Left lung (tissue), 10 donors: ENCODE data around the gene COL17A1. TPM values are rescaled to one million over a fixed set of nuclear protein-coding genes. Genes with fewer than 3 reads are reported as not detected.

Experiments used
- ATAC-seq: fragments of 200-7000 bp; cut with Tn5 transposase; one replicate; pipeline ENCODE4 v1.9.1; 2020; ENCODE audit warnings: moderate library complexity
- DNase-seq, 4 donors: peaks; one replicate each; pipeline ENCODE4 v3.0.0-alpha.2; 2013 to 2020
- H3K27ac ChIP-seq, 2 donors: fragments of 200-600 bp; sonication (generic) in 1 of 2; one replicate each; pipeline versions ENCODE4 v1.5.0 to v1.8.0; 2020 to 2021
- H3K27me3 ChIP-seq, 2 donors: fragments of 200-600 bp; sonication (generic) in 1 of 2; one replicate each; pipeline versions ENCODE4 v1.5.0 to v1.8.0; 2020 to 2021
- H3K36me3 ChIP-seq, 2 donors: fragments of 200-600 bp; sonication (generic) in 1 of 2; one replicate each; pipeline versions ENCODE4 v1.5.0 to v1.8.0; 2020 to 2021
- H3K4me1 ChIP-seq, 2 donors: fragments of 200-600 bp; one replicate each; pipeline ENCODE4 v1.8.0; 2021
- H3K4me3 ChIP-seq, 2 donors: fragments of 200-600 bp; sonication (generic) in 1 of 2; one replicate each; pipeline versions ENCODE4 v1.5.0 to v1.8.0; 2020 to 2021; ENCODE audit warnings: mild to moderate bottlenecking in 1 of 2
- H3K9me3 ChIP-seq, 2 donors: fragments of 200-600 bp; sonication (generic) in 1 of 2; one replicate each; pipeline versions ENCODE4 v1.5.0 to v1.8.0; 2020 to 2021
- CTCF ChIP-seq, 2 donors: fragments of 200-600 bp; sonication (generic) in 1 of 2; IDR thresholded peaks; one replicate each; pipeline versions ENCODE4 v1.5.0 to v1.8.0; 2021; ENCODE audit warnings: antibody characterized with exemption in 2 of 2
- intact Hi-C, 2 donors: fragments of 100-400 bp; cut with DNase I; formaldehyde crosslinking; loops; one replicate each; pipeline versions ENCODE4 v1.11.2 to v1.14.2; 2022
- polyA plus RNA-seq, 6 donors: library from polyadenylated mRNA; unstranded; fragments of 120-200 nt; gene quantifications; one replicate each; pipeline ENCODE4 v1.2.1, GENCODE V29; 2013; ENCODE audit not compliant: insufficient read length in 6 of 6
- total RNA-seq, 2 donors: library from RNA; stranded (reverse); fragmentation: NEBNext Ultra II Directional; extraction: Animal tissue kit (Norgen Biotek cat#: 25700); gene quantifications; one replicate each; pipeline ENCODE4 v1.2.1, GENCODE V29; 2021
- donor health status: DM: no; HTN: yes; CAD: no.
- donor health status: DM: no; HTN: no; CAD: no.

COL17A1 gene
- total and polyA plus RNA-seq, 8 donors = 0.32 to 43.4 (median 0.71) TPM

DNA sequence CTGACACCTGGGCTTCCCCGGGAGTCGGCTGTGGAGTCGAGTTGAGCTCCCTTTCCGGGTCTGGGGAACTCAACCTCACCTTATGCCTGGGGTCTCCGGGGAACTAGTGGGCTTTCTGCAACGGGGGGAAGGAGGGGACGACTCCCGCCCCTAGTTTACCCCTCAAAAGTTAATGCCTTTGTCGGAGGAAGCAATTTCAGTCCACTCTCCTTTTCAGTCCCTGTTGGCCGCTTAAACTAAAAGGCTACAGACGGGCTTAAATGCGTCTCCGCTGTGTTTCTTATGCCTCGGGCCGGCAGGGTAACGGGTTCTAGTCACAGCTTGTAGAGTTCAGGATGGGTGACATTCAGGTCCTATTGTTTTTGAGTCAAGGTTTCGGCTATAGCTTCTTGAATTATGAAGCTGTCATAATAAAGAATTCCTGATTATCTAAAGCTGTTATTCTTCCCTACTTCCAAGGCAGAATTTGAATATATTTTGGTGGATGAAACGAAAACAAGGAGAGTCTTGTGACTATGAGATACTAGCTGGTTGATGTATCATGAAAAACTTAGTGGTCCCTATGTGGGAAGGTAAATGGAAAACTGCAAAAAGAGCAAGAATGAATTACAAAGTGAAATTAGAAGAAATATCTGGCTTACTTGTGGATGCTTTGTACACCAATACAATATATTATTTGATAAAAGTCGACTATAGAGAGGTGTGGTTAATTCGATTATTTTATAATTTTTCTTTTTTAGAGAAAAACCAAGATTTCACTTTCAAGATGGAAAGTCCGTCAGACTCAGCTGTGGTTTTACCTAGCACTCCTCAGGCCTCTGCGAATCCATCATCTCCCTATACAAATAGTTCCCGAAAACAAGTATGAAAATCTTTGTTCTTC lies 36.8 kb upstream of the COL17A1 start:
- H3K4me1 ChIP-seq = peaks cover 4 to 23% of the 10 kb centered on the region in 2 donors
- no peak for TF ChIP-seq CTCF (IDR thresholded peaks at IDR 0.05)
- intact Hi-C loops = loop anchor here in 1 of 2 donors (10.0 kb wide), 2 partner anchors 78 to 148 kb away; no protein-coding TSS in a partner anchor
- DNase-seq (no peak), ATAC-seq (no peak)
- peaks cover 0 to 5% of the 10 kb centered on the region in 2 donors for H3K36me3 ChIP-seq
- peak overlapping the region; percentile 98 to 100 for H3K27ac ChIP-seq
- no peaks in the 10 kb centered on the region for H3K9me3 ChIP-seq
- H3K27me3 ChIP-seq = no peaks in the 10 kb centered on the region
- peak overlapping the region; percentile 61 to 68 for H3K4me3 ChIP-seq

- Histone ChIP-seq H3K4me3 (peak within 1 kb of the TSS; percentile 61 to 68), H3K27me3 (no peaks in the 10 kb centered on the region), H3K9me3 (no peaks in the 10 kb centered on the region), H3K4me1 (peaks cover 4 to 23% of the 10 kb centered on the region in 2 donors), H3K36me3 (peaks cover 0 to 5% of the 10 kb centered on the region in 2 donors), H3K27ac (peak within 1 kb of the TSS; percentile 98 to 100)
- intact Hi-C loops = loop anchor here in 1 of 2 donors (10.0 kb wide), 2 partner anchors 77 to 147 kb away; no protein-coding TSS in a partner anchor
- peak; percentile 99 to 100 (median 99) for DNase-seq
- peak in 1 of 2 donors; percentile 66 for TF ChIP-seq CTCF (IDR thresholded peaks at IDR 0.05)
- ATAC-seq = peak; percentile 91
Observed at GRCh38 chr10:104121485-104122224, 36.0 kb upstream of the COL17A1 start, which contains the start of gene SFR1. SFR1 (plus strand) TSS chr10:104122171; CDS start chr10:104122184, 13 bp downstream.

DNA sequence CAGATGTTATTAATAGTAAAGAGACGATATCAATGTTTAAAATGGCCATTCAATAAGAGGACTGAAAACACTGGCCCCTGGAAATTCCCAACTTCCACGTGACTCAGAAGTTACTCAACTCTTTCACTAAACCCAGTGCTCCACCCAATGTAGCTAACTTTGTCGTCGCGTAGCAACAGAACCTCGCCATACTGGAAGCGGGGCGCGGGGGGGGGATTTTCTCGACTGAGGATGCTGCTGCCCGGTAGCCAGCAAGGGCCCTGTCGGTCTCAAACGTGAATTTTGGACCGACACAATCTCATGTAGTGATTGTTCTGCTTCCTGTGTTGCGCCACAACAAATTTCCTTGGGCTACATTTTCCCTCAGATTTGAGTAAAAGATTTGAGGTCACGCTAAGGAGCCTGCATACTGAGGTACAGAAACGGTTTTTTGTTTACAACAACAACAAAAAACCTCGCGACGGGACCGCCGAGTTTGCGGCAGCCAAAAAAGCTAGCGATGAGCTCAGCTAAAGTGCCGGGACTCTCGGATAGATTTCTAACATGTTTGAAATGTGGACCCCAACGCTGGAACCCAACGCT lies 35.3 kb upstream of the COL17A1 start:
- DNase-seq (peak; percentile 93 to 96 (median 94)), ATAC-seq (peak; percentile 74)
- TF ChIP-seq CTCF (IDR thresholded peaks at IDR 0.05) = no peak
- H3K4me1 ChIP-seq = peaks cover 4 to 23% of the 10 kb centered on the region in 2 donors
- H3K4me3 ChIP-seq = peak overlapping the region; percentile 39 to 61
- H3K9me3 ChIP-seq = no peaks in the 10 kb centered on the region
- peak overlapping the region; percentile 98 to 100 for H3K27ac ChIP-seq
- intact Hi-C loops = loop anchor here in 1 of 2 donors (10.0 kb wide), 2 partner anchors 76 to 146 kb away; no protein-coding TSS in a partner anchor
- H3K36me3 ChIP-seq = peaks cover 0 to 5% of the 10 kb centered on the region in 2 donors
- H3K27me3 ChIP-seq = no peaks in the 10 kb centered on the region

DNA sequence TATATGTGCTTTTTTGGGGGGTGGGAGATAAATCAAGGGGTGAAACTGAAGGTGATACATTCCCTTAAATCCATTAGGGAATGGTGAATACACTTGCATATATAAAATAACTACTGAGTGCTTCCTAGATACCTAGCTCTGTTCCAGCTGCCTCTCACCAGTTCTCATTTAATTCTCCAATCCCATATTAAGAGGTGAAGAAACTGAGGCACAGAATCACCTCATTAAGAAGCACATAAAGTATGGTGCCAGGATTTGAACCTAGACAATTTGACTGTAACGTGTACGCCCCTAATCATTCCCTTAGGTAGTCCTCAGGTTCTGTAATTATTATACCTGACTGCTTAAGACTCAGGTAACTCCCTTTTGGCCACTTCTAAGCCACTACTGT lies 34.8 kb upstream of the COL17A1 start:
- Histone ChIP-seq H3K9me3 (no peaks in the 10 kb centered on the region), H3K27ac (peak overlapping the region; percentile 98 to 100), H3K36me3 (peaks cover 0 to under 1% of the 10 kb centered on the region in 2 donors), H3K27me3 (no peaks in the 10 kb centered on the region), H3K4me3 (peak overlapping the region in 1 of 2 donors; percentile 61), H3K4me1 (peaks cover 4 to 23% of the 10 kb centered on the region in 2 donors)
- TF ChIP-seq CTCF (IDR thresholded peaks at IDR 0.05) = no peak
- intact Hi-C loops = loop anchor here in 1 of 2 donors (10.0 kb wide), 2 partner anchors 76 to 146 kb away; no protein-coding TSS in a partner anchor
- DNase-seq (no peak), ATAC-seq (no peak)
